Neuronal stem cell (in vitro differentiated cells): ENCODE results near the gene RIPOR2.

ENCODE experiments used
- DNase-seq: peaks from one replicate; pipeline ENCODE4 v3.0.0-alpha.2; 2013; ENCODE audit warnings: low spot score
- H2AFZ ChIP-seq: one replicate; pipeline ENCODE4 v1.6.1; 2013; ENCODE audit warnings: mild to moderate bottlenecking, low read length, inconsistent platforms
- H2AK5ac ChIP-seq: 2 replicates; pipeline ENCODE4 v1.6.1; 2013; ENCODE audit warnings: low read depth, mild to moderate bottlenecking, inconsistent platforms, low read length, moderate library complexity, mixed read lengths
- H2BK120ac ChIP-seq: 2 replicates; pipeline ENCODE4 v1.6.1; 2013; ENCODE audit warnings: low read depth, mild to moderate bottlenecking, inconsistent platforms, low read length, moderate library complexity, mixed read lengths
- H2BK12ac ChIP-seq: one replicate; pipeline ENCODE4 v1.6.1; 2013; ENCODE audit warnings: low read length, inconsistent platforms
- H2BK15ac ChIP-seq: 2 replicates; pipeline ENCODE4 v1.6.1; 2013; ENCODE audit warnings: mild to moderate bottlenecking, low read length, inconsistent platforms, mixed read lengths
- H2BK5ac ChIP-seq: one replicate; pipeline ENCODE4 v1.6.1; 2013; ENCODE audit warnings: inconsistent platforms, mild to moderate bottlenecking, low read length, moderate library complexity
- H3K14ac ChIP-seq: one replicate; pipeline ENCODE4 v1.6.1; 2013; ENCODE audit warnings: low read length, inconsistent platforms
- H3K18ac ChIP-seq: 2 replicates; pipeline ENCODE4 v1.6.1; 2013; ENCODE audit warnings: low read length, inconsistent platforms
- H3K23ac ChIP-seq: 2 replicates; pipeline ENCODE4 v1.6.1; 2013; ENCODE audit warnings: low read depth, mild to moderate bottlenecking, mixed read lengths, low read length, inconsistent platforms; ENCODE audit not compliant: poor library complexity
- H3K27ac ChIP-seq: replicated peaks from 3 replicates; pipeline ENCODE4 v1.5.1; 2013; ENCODE audit warnings: low read length, inconsistent platforms
- H3K27me3 ChIP-seq, 3 experiments: 2 replicates each; pipeline ENCODE4 v1.6.1; 2013; ENCODE audit warnings: low read length in 3 of 3, mild to moderate bottlenecking in 2 of 3, inconsistent platforms in 1 of 3, low read depth in 1 of 3, mixed read lengths in 1 of 3, moderate library complexity in 1 of 3; ENCODE audit not compliant: control insufficient read depth in 3 of 3, insufficient read depth in 3 of 3
- H3K36me3 ChIP-seq, 2 donors: replicated peaks in 1 of 2; 2 replicates each; pipeline ENCODE4 v1.6.1; 2013; ENCODE audit warnings: low read length in 2 of 2; ENCODE audit not compliant: control insufficient read depth in 2 of 2, insufficient read depth in 2 of 2
- H3K4ac ChIP-seq: 2 replicates; pipeline ENCODE4 v1.6.1; 2013; ENCODE audit warnings: inconsistent platforms, mild to moderate bottlenecking, low read length, moderate library complexity
- H3K4me1 ChIP-seq, 2 donors: 1 replicate in 1 of 2; 2 replicates in 1 of 2; pipeline ENCODE4 v1.6.1; 2013; ENCODE audit warnings: low read length in 2 of 2, low read depth in 1 of 2; ENCODE audit not compliant: control insufficient read depth in 2 of 2, insufficient read depth in 1 of 2
- H3K4me2 ChIP-seq: one replicate; pipeline ENCODE4 v1.6.1; 2013; ENCODE audit warnings: mild to moderate bottlenecking, low read length, inconsistent platforms; ENCODE audit not compliant: insufficient read depth, poor library complexity, severe bottlenecking
- H3K4me3 ChIP-seq, 2 donors: 2 replicates each; pipeline ENCODE4 v1.5.1; 2013; ENCODE audit warnings: low read length in 2 of 2, mild to moderate bottlenecking in 2 of 2, inconsistent platforms in 1 of 2, moderate library complexity in 1 of 2
- H3K79me1 ChIP-seq: one replicate; pipeline ENCODE4 v1.6.1; 2013; ENCODE audit warnings: low read depth, mild to moderate bottlenecking, inconsistent platforms, low read length, moderate library complexity
- H3K9ac ChIP-seq: one replicate; pipeline ENCODE4 v1.6.1; 2013; ENCODE audit warnings: mild to moderate bottlenecking, low read depth, low read length, inconsistent platforms; ENCODE audit not compliant: poor library complexity
- H3K9me3 ChIP-seq, 2 donors: replicated peaks in 1 of 2; 2 replicates each; pipeline versions ENCODE3 to v1.6.1; 2013; ENCODE audit warnings: low read length in 2 of 2, mild to moderate bottlenecking in 2 of 2, inconsistent platforms in 1 of 2, low read depth in 1 of 2, mixed read lengths in 1 of 2, moderate library complexity in 1 of 2; ENCODE audit not compliant: control insufficient read depth in 2 of 2, insufficient read depth in 1 of 2
- H4K8ac ChIP-seq: one replicate; pipeline ENCODE4 v1.6.1; 2013; ENCODE audit warnings: low read depth, mild to moderate bottlenecking, inconsistent platforms, low read length, moderate library complexity
- H4K91ac ChIP-seq: one replicate; pipeline ENCODE4 v1.6.1; 2013; ENCODE audit warnings: low read length, low read depth, mild to moderate bottlenecking, inconsistent platforms; ENCODE audit not compliant: poor library complexity
- WGBS, 2 donors: extraction: QIAGEN DNeasy Blood & Tissue Kit; methylation state at CpG; one replicate each; pipeline ENCODE4 v1.1.7; 2013; ENCODE audit warnings: missing lambda C conversion rate in 2 of 2, mixed read lengths in 1 of 2; ENCODE audit not compliant: insufficient read length in 2 of 2, insufficient replicate concordance in 1 of 2; ENCODE audit errors: extremely low coverage in 2 of 2; 5-methylcytosine and 5-hydroxymethylcytosine counted together

The RIPOR2 gene

GRCh38 chr6:24844061-24844460 is 91.7 kb downstream of the RIPOR2 start:
- Histone ChIP-seq H3K18ac (no peak overlapping the region), H3K23ac (no peak overlapping the region), H2BK120ac (no peak overlapping the region), H2AFZ (no peak overlapping the region), H3K4me1 (peaks cover 2 to 7% of the 10 kb centered on the region in 2 donors), H2BK12ac (no peak overlapping the region), H3K27ac (no peak overlapping the region), H3K36me3 (peaks cover 0 to 62% of the 10 kb centered on the region in 2 donors), H2BK15ac (no peak overlapping the region), H3K4ac (no peak overlapping the region), H3K9me3 (no peaks in the 10 kb centered on the region), H4K8ac (no peak overlapping the region), H3K4me2 (no peak overlapping the region), H3K14ac (no peak overlapping the region), H2AK5ac (no peak overlapping the region), H4K91ac (no peak overlapping the region), H3K9ac (no peak overlapping the region), H3K4me3 (no peak overlapping the region), H2BK5ac (no peak overlapping the region), H3K79me1 (no peaks in the 10 kb centered on the region), H3K27me3 (no peaks in the 10 kb centered on the region)
- WGBS, 2 donors, result no CpG with 5 or more reads among the region's 1 CpG
- DNase-seq, result no peak

DNA sequence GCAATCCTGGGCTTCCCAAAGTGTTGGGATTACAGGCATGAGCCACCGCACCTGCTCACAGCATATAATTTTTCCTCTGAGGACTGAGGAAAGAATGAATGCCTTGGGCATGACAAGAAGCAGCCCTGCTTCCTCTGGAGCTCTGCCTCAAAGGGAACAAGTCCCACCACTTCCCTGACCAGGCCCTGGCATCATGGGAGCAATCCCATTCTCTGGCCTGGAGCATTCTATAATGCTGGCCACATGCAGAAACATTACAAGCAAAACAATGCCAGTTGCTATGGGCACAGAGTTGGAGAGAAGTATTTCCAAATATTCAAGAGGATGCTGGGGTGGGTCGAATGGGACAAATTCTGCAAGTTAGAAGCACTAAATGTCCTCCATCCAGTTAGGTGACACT is 95.6 kb downstream of the RIPOR2 start:
- H2BK15ac ChIP-seq, result no peak overlapping the region

GRCh38 chr6:24838994-24839393 is 96.8 kb downstream of the RIPOR2 start:
- no peak overlapping the region for H4K8ac ChIP-seq
- H3K14ac ChIP-seq, result no peak overlapping the region
- no peak overlapping the region for H2BK5ac ChIP-seq
- H2BK15ac ChIP-seq, result no peak overlapping the region
- H3K4ac ChIP-seq, result no peak overlapping the region
- no peak overlapping the region for H2BK120ac ChIP-seq
- H3K9ac ChIP-seq, result no peak overlapping the region
- H3K27ac ChIP-seq, result no peak overlapping the region
- H3K36me3 ChIP-seq, result peaks cover 0 to 33% of the 10 kb centered on the region in 2 donors
- no peak overlapping the region for H3K18ac ChIP-seq
- no peaks in the 10 kb centered on the region for H3K79me1 ChIP-seq
- H3K4me1 ChIP-seq, result peaks cover 3 to 4% of the 10 kb centered on the region in 2 donors
- no peaks in the 10 kb centered on the region for H3K27me3 ChIP-seq
- H3K9me3 ChIP-seq, result no peaks in the 10 kb centered on the region
- no CpG with 5 or more reads among the region's 5 CpGs for WGBS, 2 donors
- no peak overlapping the region for H2AFZ ChIP-seq
- H3K4me3 ChIP-seq, result no peak overlapping the region
- no peak for DNase-seq
- H4K91ac ChIP-seq, result no peak overlapping the region
- H3K4me2 ChIP-seq, result no peak overlapping the region
- no peak overlapping the region for H2AK5ac ChIP-seq
- no peak overlapping the region for H3K23ac ChIP-seq
- no peak overlapping the region for H2BK12ac ChIP-seq

More for the DNA sequence above, 95.6 kb downstream of the RIPOR2 start:
- no peak overlapping the region for H4K91ac ChIP-seq
- H3K4me3 ChIP-seq, result no peak overlapping the region
- H2BK12ac ChIP-seq, result no peak overlapping the region
- H3K27me3 ChIP-seq, result no peaks in the 10 kb centered on the region
- no peak overlapping the region for H2AK5ac ChIP-seq
- H3K27ac ChIP-seq, result no peak overlapping the region
- no peak overlapping the region for H3K4ac ChIP-seq
- no peak overlapping the region for H3K9ac ChIP-seq
- WGBS, 2 donors, result no CpG with 5 or more reads among the region's 2 CpGs
- peaks cover 4 to 5% of the 10 kb centered on the region in 2 donors for H3K4me1 ChIP-seq
- H4K8ac ChIP-seq, result no peak overlapping the region
- no peak overlapping the region for H3K18ac ChIP-seq
- DNase-seq, result no peak
- H3K23ac ChIP-seq, result no peak overlapping the region
- H2BK120ac ChIP-seq, result no peak overlapping the region
- H3K14ac ChIP-seq, result no peak overlapping the region
- no peak overlapping the region for H2BK5ac ChIP-seq
- no peak overlapping the region for H3K4me2 ChIP-seq
- H3K9me3 ChIP-seq, result no peaks in the 10 kb centered on the region
- H2AFZ ChIP-seq, result no peak overlapping the region
- peaks cover 0 to 38% of the 10 kb centered on the region in 2 donors for H3K36me3 ChIP-seq
- no peaks in the 10 kb centered on the region for H3K79me1 ChIP-seq

- H4K8ac ChIP-seq, result no peak overlapping the region
- no peaks in the 10 kb centered on the region for H3K79me1 ChIP-seq
- DNase-seq, result no peak
- no peak overlapping the region for H3K4me2 ChIP-seq
- H2BK120ac ChIP-seq, result no peak overlapping the region
- H2BK12ac ChIP-seq, result no peak overlapping the region
- no peak overlapping the region for H3K18ac ChIP-seq
- no peaks in the 10 kb centered on the region for H3K27me3 ChIP-seq
- no peak overlapping the region for H2BK15ac ChIP-seq
- no peak overlapping the region for H3K27ac ChIP-seq
- WGBS, 2 donors, result no CpG with 5 or more reads among the region's 3 CpGs
- H3K9ac ChIP-seq, result no peak overlapping the region
- no peak overlapping the region for H3K14ac ChIP-seq
- H3K23ac ChIP-seq, result no peak overlapping the region
- peaks cover 0 to 29% of the 10 kb centered on the region in 2 donors for H3K36me3 ChIP-seq
- H2BK5ac ChIP-seq, result no peak overlapping the region
- no peak overlapping the region for H2AFZ ChIP-seq
- H3K4me3 ChIP-seq, result no peak overlapping the region
- peaks cover 2 to 3% of the 10 kb centered on the region in 2 donors for H3K4me1 ChIP-seq
- H3K9me3 ChIP-seq, result no peaks in the 10 kb centered on the region
- H3K4ac ChIP-seq, result no peak overlapping the region
- no peak overlapping the region for H4K91ac ChIP-seq
- H2AK5ac ChIP-seq, result no peak overlapping the region
Observed at GRCh38 chr6:24838081-24838480, 97.7 kb downstream of the RIPOR2 start.
